GM23338 (cell line): ENCODE measurements around the gene CFAP74. TPM values are rescaled to one million over a fixed set of nuclear protein-coding genes. Genes with fewer than 3 reads are reported as not detected.

Experiments used
- ATAC-seq: fragments of 200-7000 bp; cut with Tn5 transposase; 3 replicates; pipeline ENCODE4 v1.9.1; 2020
- DNase-seq: peaks from one replicate; pipeline ENCODE4 v3.0.0-alpha.2; 2015; ENCODE audit warnings: low spot score
- H2AFZ ChIP-seq: fragments of 200-600 bp; sonication (generic); 2 replicates; pipeline ENCODE4 v1.8.0; 2016; ENCODE audit warnings: antibody characterized with exemption, mild to moderate bottlenecking, moderate library complexity
- H3F3A ChIP-seq: fragments of 200-600 bp; sonication (generic); replicated peaks from 2 replicates; pipeline ENCODE4 v1.8.0; 2017; ENCODE audit warnings: antibody characterized with exemption, mixed run types, low read depth
- H3K27ac ChIP-seq: fragments of 200-600 bp; sonication (generic); 2 replicates; pipeline ENCODE4 v1.6.1; 2016; ENCODE audit warnings: low read depth
- H3K27me3 ChIP-seq: fragments of 200-600 bp; sonication (generic); 2 replicates; pipeline ENCODE4 v1.8.0; 2016; ENCODE audit warnings: mild to moderate bottlenecking, mixed run types, moderate library complexity; ENCODE audit not compliant: insufficient read depth
- H3K36me3 ChIP-seq: fragments of 200-600 bp; sonication (generic); 2 replicates; pipeline ENCODE4 v1.8.0; 2016; ENCODE audit warnings: mild to moderate bottlenecking; ENCODE audit not compliant: insufficient read depth
- H3K4me1 ChIP-seq: fragments of 200-600 bp; sonication (generic); 2 replicates; pipeline ENCODE4 v1.8.0; 2016; ENCODE audit warnings: mild to moderate bottlenecking, moderate library complexity; ENCODE audit not compliant: insufficient read depth
- H3K4me2 ChIP-seq: fragments of 200-600 bp; sonication (generic); 2 replicates; pipeline ENCODE4 v1.7.1; 2017; ENCODE audit warnings: mixed run types
- H3K4me3 ChIP-seq: fragments of 200-600 bp; sonication (generic); 2 replicates; pipeline ENCODE4 v1.6.1; 2016; ENCODE audit warnings: mixed run types
- H3K79me2 ChIP-seq: fragments of 200-600 bp; sonication (generic); replicated peaks from 2 replicates; pipeline ENCODE4 v1.8.0; 2017; ENCODE audit warnings: mild to moderate bottlenecking; ENCODE audit not compliant: insufficient read depth
- H3K9me2 ChIP-seq: fragments of 200-600 bp; sonication (generic); 2 replicates; pipeline ENCODE4 v1.8.0; 2017; ENCODE audit not compliant: insufficient read depth
- H4K20me1 ChIP-seq: fragments of 200-600 bp; sonication (generic); replicated peaks from 2 replicates; pipeline ENCODE4 v1.8.0; 2017; ENCODE audit warnings: mild to moderate bottlenecking; ENCODE audit not compliant: insufficient read depth
- H3K27ac Mint-ChIP-seq: 2 replicates; pipeline ENCODE4 v1.8.0; 2020; ENCODE audit warnings: inconsistent platforms, mild to moderate bottlenecking, moderate library complexity, mixed read lengths
- H3K27me3 Mint-ChIP-seq: 3 replicates; pipeline ENCODE4 v1.8.0; 2022; ENCODE audit warnings: low read depth, mild to moderate bottlenecking, moderate library complexity, mixed read lengths, inconsistent platforms; ENCODE audit not compliant: insufficient read depth, poor library complexity
- H3K36me3 Mint-ChIP-seq: 3 replicates; pipeline ENCODE4 v1.8.0; 2021; ENCODE audit warnings: low read depth, mild to moderate bottlenecking, inconsistent platforms, moderate library complexity, mixed read lengths
- H3K4me1 Mint-ChIP-seq: 3 replicates; pipeline ENCODE4 v1.8.0; 2020; ENCODE audit warnings: mild to moderate bottlenecking, inconsistent platforms, mixed read lengths
- H3K4me3 Mint-ChIP-seq: 3 replicates; pipeline ENCODE4 v1.8.0; 2021; ENCODE audit warnings: moderate library complexity, mild to moderate bottlenecking, inconsistent platforms, mixed read lengths
- H3K9me3 Mint-ChIP-seq: 3 replicates; pipeline ENCODE4 v1.8.0; 2020; ENCODE audit warnings: moderate library complexity, mild to moderate bottlenecking, inconsistent platforms, mixed read lengths
- CREB1 ChIP-seq: fragments of 250-450 bp; sonication (Bioruptor Pico); IDR thresholded peaks from 2 replicates; pipeline ENCODE4 v1.5.0; 2020; ENCODE audit warnings: low read depth, mild to moderate bottlenecking, moderate library complexity
- CTCF ChIP-seq, 2 experiments: fragments of 200-600 bp in 1 of 2; sonication (generic) in 1 of 2; conservative IDR thresholded peaks; 2 replicates each; pipeline versions ENCODE4 v1.5.1 to v1.6.1; 2016 to 2017; ENCODE audit warnings: antibody characterized with exemption in 2 of 2, low read depth in 2 of 2, mild to moderate bottlenecking in 2 of 2, moderate library complexity in 1 of 2
- ETS1 ChIP-seq: IDR thresholded peaks from 2 replicates; pipeline ENCODE4 v1.6.1; 2016; ENCODE audit warnings: antibody characterized with exemption
- EZH2phosphoT487 ChIP-seq: fragments of 200-600 bp; sonication (generic); IDR thresholded peaks from one replicate; pipeline ENCODE4 v1.8.1; 2018; ENCODE audit warnings: antibody characterized with exemption; ENCODE audit not compliant: unreplicated experiment
- JUNB ChIP-seq: IDR thresholded peaks from one replicate; pipeline ENCODE4 v1.6.1; 2016; ENCODE audit warnings: antibody characterized with exemption; ENCODE audit not compliant: unreplicated experiment
- NANOG ChIP-seq: IDR thresholded peaks from 2 replicates; pipeline ENCODE4 v1.6.1; 2016; ENCODE audit warnings: antibody characterized with exemption, borderline replicate concordance
- POLR2AphosphoS5 ChIP-seq: IDR thresholded peaks from 2 replicates; pipeline ENCODE4 v1.6.1; 2016; ENCODE audit warnings: antibody characterized with exemption, low read depth
- STAT1 ChIP-seq: IDR thresholded peaks from one replicate; pipeline ENCODE4 v1.6.1; 2016; ENCODE audit warnings: antibody characterized with exemption; ENCODE audit not compliant: unreplicated experiment
- ZNF114 ChIP-seq: fragments of 250-450 bp; sonication (Bioruptor Pico); IDR thresholded peaks from 2 replicates; pipeline ENCODE4 v1.5.0; 2020; ENCODE audit warnings: mild to moderate bottlenecking, moderate library complexity
- ZNF331 ChIP-seq: fragments of 250-450 bp; sonication (Bioruptor Pico); IDR thresholded peaks from 2 replicates; pipeline ENCODE4 v1.5.0; 2020; ENCODE audit warnings: low read depth, mild to moderate bottlenecking, moderate library complexity
- ZNF462 ChIP-seq: fragments of 250-450 bp; sonication (Bioruptor Pico); IDR thresholded peaks from 2 replicates; pipeline ENCODE4 v1.5.0; 2020; ENCODE audit warnings: mild to moderate bottlenecking, moderate library complexity
- polyA plus RNA-seq: library from polyadenylated mRNA; unstranded; fragments of >200 nt; fragmentation: Nextera tagmentation; extraction: Ambion mirVana; gene quantifications from 2 replicates; pipeline ENCODE4 v1.2.1, GENCODE V29; 2016
- total RNA-seq: library from RNA; depleted of rRNA; stranded (reverse); fragments of >200 nt; shearing (Covaris generic); gene quantifications from 2 replicates; pipeline ENCODE4 v1.2.3, GENCODE V29; 2014

Gene CFAP74
- total and polyA plus RNA-seq, 2 experiments from 2014 or later = 0.21 TPM; not detected in 1

GRCh38 chr1:2037314-2037979 lies 33.9 kb upstream of the CFAP74 start:
- H4K20me1 ChIP-seq = no peaks in the 10 kb centered on the region
- peaks cover 7% of the 10 kb centered on the region for H3K27me3 Mint-ChIP-seq
- ATAC-seq (no peak; the same call in 2 of the 3 replicates), DNase-seq (no peak)
- no peaks in the 10 kb centered on the region for H3K9me2 ChIP-seq
- no peak overlapping the region for H3K27ac Mint-ChIP-seq
- H3K4me3 ChIP-seq = no peak overlapping the region
- no peaks in the 10 kb centered on the region for H3K27me3 ChIP-seq
- H3K4me3 Mint-ChIP-seq = no peak overlapping the region
- H3K27ac ChIP-seq = no peak overlapping the region
- no peaks in the 10 kb centered on the region for H3F3A ChIP-seq
- H3K36me3 Mint-ChIP-seq = no peaks in the 10 kb centered on the region
- TF ChIP-seq ZNF331 (CRISPR knock-in tag) (no peak), CTCF (conservative IDR thresholded peaks at IDR 0.05; ENCODE audit: low read depth in 2 of 2) (no peak), POLR2AphosphoS5 (no peak), ETS1 (no peak)
- H3K9me3 Mint-ChIP-seq = no peaks in the 10 kb centered on the region; the same call in 2 of the 3 replicates
- no peaks in the 10 kb centered on the region for H3K79me2 ChIP-seq
- peaks cover 6% of the 10 kb centered on the region; the same call in 2 of the 3 replicates for H3K4me1 Mint-ChIP-seq
- H2AFZ ChIP-seq = no peak overlapping the region
- H3K4me2 ChIP-seq = no peak overlapping the region
- H3K36me3 ChIP-seq = no peaks in the 10 kb centered on the region
- no peaks in the 10 kb centered on the region for H3K4me1 ChIP-seq

GRCh38 chr1:2036287-2036686 lies 32.7 kb upstream of the CFAP74 start:
- Histone ChIP-seq H3K36me3 (no peaks in the 10 kb centered on the region), H3K9me2 (no peaks in the 10 kb centered on the region), H3K27ac (no peak overlapping the region), H2AFZ (no peak overlapping the region), H3F3A (no peaks in the 10 kb centered on the region), H3K4me1 (no peaks in the 10 kb centered on the region), H4K20me1 (no peaks in the 10 kb centered on the region), H3K27me3 (no peaks in the 10 kb centered on the region), H3K79me2 (no peaks in the 10 kb centered on the region), H3K4me2 (no peak overlapping the region), H3K4me3 (no peak overlapping the region)
- no peak for ATAC-seq
- H3K27me3 Mint-ChIP-seq = peaks cover 7% of the 10 kb centered on the region
- DNase-seq = no peak
- H3K4me1 Mint-ChIP-seq = peaks cover 6% of the 10 kb centered on the region; the same call in 2 of the 3 replicates
- H3K4me3 Mint-ChIP-seq = no peak overlapping the region
- H3K36me3 Mint-ChIP-seq = no peaks in the 10 kb centered on the region
- no peaks in the 10 kb centered on the region; the same call in 2 of the 3 replicates for H3K9me3 Mint-ChIP-seq
- no peak overlapping the region for H3K27ac Mint-ChIP-seq
- TF ChIP-seq ZNF462 (no peak), STAT1 (no peak), EZH2phosphoT487 (no peak), JUNB (no peak), ETS1 (no peak), POLR2AphosphoS5 (no peak), NANOG (no peak), ZNF331 (CRISPR knock-in tag) (no peak), CREB1 (no peak), ZNF114 (CRISPR knock-in tag) (no peak)
